ENCODE measurements around the gene RYR2.

- no peak for TF ChIP-seq CTCF (IDR thresholded peaks at IDR 0.05)
- no peak for TF ChIP-seq POLR2A (IDR thresholded peaks at IDR 0.05)
Observed at GRCh38 chr1:237267743-237268142, 225.8 kb downstream of the RYR2 start.
